IMR-90 (cell line): ENCODE data around the gene NR2F1. TPM values are rescaled to one million over a fixed set of nuclear protein-coding genes. Genes with fewer than 3 reads are reported as not detected.

Experiments used
- ATAC-seq: fragments of 200-7000 bp; cut with Tn5 transposase; 2 replicates; pipeline ENCODE4 v1.9.1; 2020; ENCODE audit warnings: low read depth, mild to moderate bottlenecking, moderate library complexity
- BruUV-seq: library from RNA; stranded (reverse); fragments of 400-500 nt; replicated peaks from 2 replicates; lab custom pipeline; 2021; lab: Mats Ljungman, UMichigan
- CTCF ChIA-PET: fragments of 300-600 bp; formaldehyde crosslinking; extraction: SDS; loops from one replicate; lab custom pipeline; 2021; ENCODE audit warnings: antibody characterized with exemption; lab: Yijun Ruan, JAX
- POLR2A ChIA-PET: fragments of 300-600 bp; sonication (Branson Sonifier 250); formaldehyde crosslinking; loops from one replicate; lab custom pipeline; 2022; ENCODE audit warnings: antibody characterized with exemption; ENCODE audit not compliant: unreplicated experiment; lab: Charles Lee
- DNase-seq: peaks from one replicate; pipeline ENCODE4 v3.0.0; 2013
- H2AFZ ChIP-seq: replicated peaks from 2 replicates; pipeline ENCODE3; 2013; ENCODE audit warnings: low read length, mild to moderate bottlenecking; ENCODE audit not compliant: poor library complexity
- H2AK5ac ChIP-seq: 2 replicates; pipeline ENCODE4 v1.6.1; 2013; ENCODE audit warnings: low read depth, low read length, inconsistent platforms
- H2AK9ac ChIP-seq: replicated peaks from 2 replicates; pipeline ENCODE3; 2013; ENCODE audit warnings: mild to moderate bottlenecking, low read depth, low read length, moderate library complexity; ENCODE audit not compliant: poor library complexity
- H2BK120ac ChIP-seq: 2 replicates; pipeline ENCODE4 v1.6.1; 2013; ENCODE audit warnings: low read depth, low read length, inconsistent platforms
- H2BK15ac ChIP-seq: 3 replicates; pipeline ENCODE4 v1.6.1; 2013; ENCODE audit warnings: low read depth, low read length, inconsistent platforms
- H2BK20ac ChIP-seq: 2 replicates; pipeline ENCODE4 v1.6.1; 2013; ENCODE audit warnings: low read depth, mild to moderate bottlenecking, inconsistent platforms, low read length, moderate library complexity
- H2BK5ac ChIP-seq: 2 replicates; pipeline ENCODE4 v1.6.1; 2013; ENCODE audit warnings: mild to moderate bottlenecking, low read depth, low read length, inconsistent platforms; ENCODE audit not compliant: poor library complexity, severe bottlenecking
- H3K14ac ChIP-seq: replicated peaks from 2 replicates; pipeline ENCODE4 v1.6.1; 2013; ENCODE audit warnings: low read depth, low read length, inconsistent platforms
- H3K18ac ChIP-seq: 2 replicates; pipeline ENCODE4 v1.6.1; 2013; ENCODE audit warnings: low read depth, low read length, control low read depth
- H3K23ac ChIP-seq: 2 replicates; pipeline ENCODE4 v1.6.1; 2013; ENCODE audit warnings: low read depth, low read length, inconsistent platforms
- H3K27ac ChIP-seq: 2 replicates; pipeline ENCODE4 v1.5.1; 2013; ENCODE audit warnings: mild to moderate bottlenecking, control low read depth, low read length; ENCODE audit not compliant: insufficient read depth
- H3K27me3 ChIP-seq: 2 replicates; pipeline ENCODE4 v1.6.1; 2013; ENCODE audit warnings: low read length; ENCODE audit not compliant: control insufficient read depth, insufficient read depth
- H3K36me3 ChIP-seq: 2 replicates; pipeline ENCODE4 v1.6.1; 2013; ENCODE audit warnings: low read length, mixed read lengths; ENCODE audit not compliant: control insufficient read depth, insufficient read depth
- H3K4ac ChIP-seq: 2 replicates; pipeline ENCODE4 v1.6.1; 2013; ENCODE audit warnings: low read depth, low read length, inconsistent platforms
- H3K4me1 ChIP-seq: 2 replicates; pipeline ENCODE4 v1.6.1; 2013; ENCODE audit warnings: low read length, mixed read lengths; ENCODE audit not compliant: control insufficient read depth, insufficient read depth
- H3K4me2 ChIP-seq: 2 replicates; pipeline ENCODE4 v1.6.1; 2013; ENCODE audit warnings: low read depth, mild to moderate bottlenecking, control low read depth, low read length, moderate library complexity
- H3K4me3 ChIP-seq: 2 replicates; pipeline ENCODE4 v1.5.1; 2013; ENCODE audit warnings: low read depth, mild to moderate bottlenecking, control low read depth, low read length, moderate library complexity; ENCODE audit not compliant: insufficient read depth
- H3K56ac ChIP-seq: 2 replicates; pipeline ENCODE4 v1.6.1; 2013; ENCODE audit warnings: low read length, inconsistent platforms; ENCODE audit not compliant: insufficient read depth; ENCODE audit errors: extremely low read depth
- H3K79me1 ChIP-seq, 2 experiments: 2 replicates each; pipeline ENCODE4 v1.6.1; 2013; ENCODE audit warnings: low read length in 2 of 2, inconsistent platforms in 1 of 2, low read depth in 1 of 2
- H3K9ac ChIP-seq: 2 replicates; pipeline ENCODE4 v1.6.1; 2013; ENCODE audit warnings: low read depth, low read length, control low read depth
- H3K9me1 ChIP-seq: 2 replicates; pipeline ENCODE4 v1.6.1; 2013; ENCODE audit warnings: low read length, inconsistent platforms; ENCODE audit not compliant: insufficient read depth
- H3K9me3 ChIP-seq: 2 replicates; pipeline ENCODE4 v1.6.1; 2013; ENCODE audit warnings: low read length; ENCODE audit not compliant: control insufficient read depth, insufficient read depth
- H4K20me1 ChIP-seq: 2 replicates; pipeline ENCODE4 v1.6.1; 2013; ENCODE audit warnings: low read length, inconsistent platforms; ENCODE audit not compliant: insufficient read depth
- H4K5ac ChIP-seq: 2 replicates; pipeline ENCODE4 v1.6.1; 2013; ENCODE audit warnings: mild to moderate bottlenecking, low read depth, low read length, control low read depth
- H4K8ac ChIP-seq, 2 experiments: 2 replicates each; pipeline ENCODE4 v1.6.1; 2013; ENCODE audit warnings: low read depth in 2 of 2, low read length in 2 of 2, control low read depth in 1 of 2, inconsistent platforms in 1 of 2
- H4K91ac ChIP-seq: 2 replicates; pipeline ENCODE4 v1.6.1; 2013; ENCODE audit warnings: low read depth, low read length, inconsistent platforms; ENCODE audit not compliant: insufficient read depth
- CEBPB ChIP-seq: IDR thresholded peaks from 2 replicates; pipeline ENCODE4 v1.6.1; 2012; ENCODE audit warnings: low read depth, low read length, improper control_type of control experiment
- POLR2A ChIP-seq: IDR thresholded peaks from 2 replicates; pipeline ENCODE4 v1.6.1; 2012; ENCODE audit warnings: mild to moderate bottlenecking, low read depth, low read length
- WGBS, 2 experiments: methylation state at CpG; one replicate each; pipeline versions ENCODE4 v1.1.5 to v1.1.7; 2013; ENCODE audit warnings: missing lambda C conversion rate in 2 of 2; ENCODE audit not compliant: insufficient read length in 1 of 2; ENCODE audit errors: extremely low coverage in 2 of 2; 5-methylcytosine and 5-hydroxymethylcytosine counted together
- dilution Hi-C: fragments of 300-500 bp; cut with HindIII; formaldehyde crosslinking; loops from one replicate; pipeline ENCODE4 v1.14.3; 2018; ENCODE audit warnings: low sequenced_read_pairs; ENCODE audit not compliant: unreplicated experiment
- in situ Hi-C: fragments of 300-500 bp; cut with MboI; formaldehyde crosslinking; loops from 3 replicates; pipeline ENCODE4 v1.14.3; 2019; ENCODE audit warnings: low sequenced_read_pairs, inconsistent platforms, mixed read lengths
- intact Hi-C: fragments of 100-400 bp; cut with micrococcal nuclease; formaldehyde crosslinking; loops from 2 replicates; pipeline ENCODE4 v1.10.0; 2022
- polyA plus RNA-seq, 3 experiments: library from polyadenylated mRNA; depleted of rRNA; stranded (reverse); fragments of >200 nt; gene quantifications; 2 replicates each; pipeline ENCODE4 v1.2.3, GENCODE V29; 2012; ENCODE audit warnings: low replicate concordance in 1 of 3
- total RNA-seq: library from RNA; depleted of rRNA; stranded (reverse); fragments of >200 nt; gene quantifications from 2 replicates; pipeline ENCODE4 v1.2.3, GENCODE V29; 2012

Gene NR2F1
- total and polyA plus RNA-seq, 2 of the 4 experiments (the other 2 are of a cell fraction) = 19.0 to 160 TPM

DNA sequence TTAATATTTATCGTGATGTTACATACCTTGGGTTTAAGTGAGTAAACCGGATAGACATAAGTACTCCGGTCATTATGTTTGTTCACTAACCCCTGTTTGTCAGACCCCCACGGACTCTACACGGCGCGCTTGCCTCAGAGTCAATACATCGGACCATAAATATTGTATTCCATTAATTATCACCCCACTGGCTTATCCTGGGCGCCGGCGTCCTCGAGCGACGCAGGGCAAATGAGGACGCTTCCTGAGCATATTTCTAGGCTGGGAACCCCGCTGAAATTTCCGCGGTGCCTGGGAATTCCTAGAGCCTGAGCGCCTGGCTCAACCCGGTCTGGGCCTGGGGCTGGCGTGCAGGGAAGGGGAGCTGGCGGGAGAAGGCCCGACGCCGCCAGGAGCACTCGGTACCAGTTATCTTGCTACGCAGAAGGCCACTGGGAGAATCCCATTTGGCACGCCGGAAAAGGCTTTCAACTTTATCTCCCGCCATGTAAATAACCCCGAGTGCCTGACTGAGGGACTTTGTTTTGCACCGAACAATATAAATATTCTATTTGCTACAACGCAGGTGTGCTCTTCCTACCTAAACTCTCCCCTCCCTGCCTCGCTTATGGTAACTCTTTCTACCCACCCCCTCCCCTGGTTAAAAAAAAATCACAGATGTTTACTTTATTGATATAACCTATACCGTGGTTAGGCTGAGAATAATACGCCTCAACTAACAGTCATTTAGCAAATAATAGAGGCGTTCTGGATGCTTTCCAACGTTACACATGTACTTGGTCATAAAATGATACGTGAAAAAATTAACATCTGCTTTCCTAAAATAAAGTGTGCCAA lies 19.4 kb downstream of the NR2F1 start:
- peak overlapping the region; percentile 71; the same call in 1 of the 2 replicates for H2BK20ac ChIP-seq
- no TSS peak for BruUV-seq
- intact Hi-C loops (loop anchor here (5.0 to 10.0 kb wide), 2 partner anchors 1012 to 1090 kb away; partner anchors contain the start of genes KIAA0825 and SLF1), dilution Hi-C loops (no loop called here), in situ Hi-C loops (no loop called here)
- H3K4me1 ChIP-seq = peaks cover 20% of the 10 kb centered on the region
- H3K27ac ChIP-seq = peak overlapping the region; percentile 73
- H3K4ac ChIP-seq = peak overlapping the region; percentile 75
- peak overlapping the region; percentile 68; the same call in 1 of the 2 replicates for H3K56ac ChIP-seq
- no peaks in the 10 kb centered on the region for H3K9me3 ChIP-seq
- peak overlapping the region; percentile 82 for H4K5ac ChIP-seq
- 28% methylated on average over 7 of the region's 39 CpGs; no CpG with 5 or more reads in 1 of the 2 experiments for WGBS, 2 experiments
- peaks cover 6 to 21% of the 10 kb centered on the region in 2 experiments; a peak in 3 of 4 replicates for H3K79me1 ChIP-seq
- TF ChIP-seq POLR2A (no peak), CEBPB (no peak)
- peak overlapping the region; percentile 94 for H3K4me2 ChIP-seq
- no peaks in the 10 kb centered on the region for H3K27me3 ChIP-seq
- no peak overlapping the region; the same call in 1 of the 2 replicates for H2AK5ac ChIP-seq
- H3K23ac ChIP-seq = peak overlapping the region; percentile 90
- H3K9ac ChIP-seq = peak overlapping the region; percentile 21
- CTCF ChIA-PET = interaction anchor here (0.8 to 2.0 kb wide), 2 partner anchors 13 to 199 kb away, joined by 3 to 6 read pairs; no protein-coding TSS in a partner anchor
- no peak for ATAC-seq
- H3K9me1 ChIP-seq = 0 out of 2 replicates have a peak, but pooled peaks cover 8% of the 10 kb centered on the region
- POLR2A ChIA-PET = interaction anchor here (0.6 to 0.9 kb wide), 3 partner anchors 16 to 20 kb away, joined by 3 to 8 read pairs (median 8); partner anchors contain the start of gene NR2F1
- DNase-seq = peak; percentile 33
- peak overlapping the region; percentile 67 for H3K18ac ChIP-seq
- H2BK5ac ChIP-seq = peak overlapping the region; percentile 75
- peak overlapping the region; percentile 38 for H3K14ac ChIP-seq
- H4K8ac ChIP-seq = peak overlapping the region; percentile 3 to 56
- H4K20me1 ChIP-seq = 0 out of 2 replicates have a peak, but pooled peaks cover under 1% of the 10 kb centered on the region
- H2BK120ac ChIP-seq = peak overlapping the region; percentile 58
- H2AK9ac ChIP-seq = peak overlapping the region; percentile 32
- H2AFZ ChIP-seq = peak overlapping the region; percentile 83
- H3K36me3 ChIP-seq = no peaks in the 10 kb centered on the region
- no peak overlapping the region for H2BK15ac ChIP-seq
- peak overlapping the region; percentile 14; the same call in 1 of the 2 replicates for H4K91ac ChIP-seq
- peak overlapping the region; percentile 39 for H3K4me3 ChIP-seq
